Panc1 (cell line): ENCODE data around the gene EPHB2. TPM values are rescaled to one million over a fixed set of nuclear protein-coding genes. Genes with fewer than 3 reads are reported as not detected.

Experiments
- ATAC-seq: fragments of 200-7000 bp; cut with Tn5 transposase; 2 replicates; pipeline ENCODE4 v1.9.1; 2020; ENCODE audit warnings: mild to moderate bottlenecking, moderate library complexity
- BruUV-seq: library from RNA; stranded (reverse); fragments of 400-500 nt; replicated peaks from 2 replicates; lab custom pipeline; 2021; lab: Mats Ljungman, UMichigan
- CTCF ChIA-PET: fragments of 300-600 bp; sonication (Branson Sonifier 250); formaldehyde crosslinking; loops from one replicate; lab custom pipeline; 2022; ENCODE audit warnings: antibody characterized with exemption; lab: Charles Lee
- POLR2A ChIA-PET: fragments of 300-600 bp; sonication (Branson Sonifier 250); formaldehyde crosslinking; loops from one replicate; lab custom pipeline; 2022; ENCODE audit warnings: antibody characterized with exemption; lab: Charles Lee
- DNase-seq: peaks from one replicate; pipeline ENCODE4 v3.0.0-alpha.2; 2010; ENCODE audit warnings: low read depth, low spot score
- H3K27ac ChIP-seq: 2 replicates; pipeline ENCODE4 v1.5.1; 2011; ENCODE audit warnings: mild to moderate bottlenecking, low read length, inconsistent platforms
- H3K27me3 ChIP-seq: fragments of 200-500 bp; sonication (Bioruptor generic); 2 replicates; pipeline ENCODE4 v1.6.0; 2014; ENCODE audit warnings: low read length, inconsistent platforms; ENCODE audit not compliant: control insufficient read depth, insufficient read depth
- H3K36me3 ChIP-seq: fragments of 200-500 bp; sonication (Bioruptor generic); 2 replicates; pipeline ENCODE4 v1.5.1; 2014; ENCODE audit warnings: inconsistent platforms, mild to moderate bottlenecking, low read length, moderate library complexity; ENCODE audit not compliant: control insufficient read depth, insufficient read depth
- H3K4me1 ChIP-seq: 2 replicates; pipeline ENCODE4 v1.5.1; 2011; ENCODE audit warnings: inconsistent platforms, mild to moderate bottlenecking, low read length, moderate library complexity; ENCODE audit not compliant: control insufficient read depth, insufficient read depth
- H3K4me3 ChIP-seq, 2 experiments: 2 replicates each; pipeline ENCODE4 v1.5.1; 2011 to 2012; ENCODE audit warnings: low read depth in 2 of 2, low read length in 2 of 2, mild to moderate bottlenecking in 2 of 2, inconsistent platforms in 1 of 2, moderate library complexity in 1 of 2
- H3K9me3 ChIP-seq: fragments of 200-500 bp; sonication (Bioruptor generic); 2 replicates; pipeline ENCODE4 v1.5.1; 2014; ENCODE audit warnings: low read depth, mild to moderate bottlenecking, inconsistent platforms, low read length, moderate library complexity; ENCODE audit not compliant: control insufficient read depth, insufficient read depth
- CTCF ChIP-seq: fragments of 450-650 bp; IDR thresholded peaks from 2 replicates; pipeline ENCODE4 v1.5.1; 2017; ENCODE audit warnings: mild to moderate bottlenecking
- POLR2AphosphoS5 ChIP-seq: IDR thresholded peaks from 2 replicates; pipeline ENCODE4 v1.6.1; 2012; ENCODE audit warnings: mild to moderate bottlenecking, low read depth, low read length, moderate library complexity
- REST ChIP-seq, 2 experiments: IDR thresholded peaks; 2 replicates each; pipeline ENCODE4 v1.6.1; 2011 to 2012; ENCODE audit warnings: low read depth in 2 of 2, control low read depth in 1 of 2, low read length in 1 of 2, mild to moderate bottlenecking in 1 of 2, moderate library complexity in 1 of 2; ENCODE audit not compliant: insufficient read depth in 1 of 2
- SIN3A ChIP-seq: IDR thresholded peaks from 2 replicates; pipeline ENCODE4 v1.6.1; 2012; ENCODE audit warnings: low read depth, mild to moderate bottlenecking, low read length, moderate library complexity, borderline replicate concordance; ENCODE audit not compliant: insufficient read depth
- TCF7L2 ChIP-seq: IDR thresholded peaks from 2 replicates; pipeline ENCODE4 v1.6.1; 2011; ENCODE audit warnings: mild to moderate bottlenecking, low read depth, low read length, inconsistent platforms
- in situ Hi-C: cut with HindIII; loops from 2 replicates; pipeline ENCODE4 v1.10.0; 2016; ENCODE audit warnings: low sequenced_read_pairs, low pct_unique_long_range_greater_than_20kb
- intact Hi-C: fragments of 100-400 bp; cut with micrococcal nuclease; formaldehyde crosslinking; loops from one replicate; pipeline ENCODE4 v1.10.0; 2022; ENCODE audit not compliant: unreplicated experiment
- total RNA-seq: library from RNA; stranded (reverse); gene quantifications from one replicate; pipeline ENCODE4 v1.2.1, GENCODE V29; 2021; ENCODE audit not compliant: unreplicated experiment

The EPHB2 gene
- total RNA-seq, 1 experiment from 2014 or later, result 29.0 TPM

GRCh38 chr1:22721122-22721873 lies 10.7 kb downstream of the EPHB2 start:
- ATAC-seq, result no peak
- CTCF ChIA-PET, result no interaction called here
- BruUV-seq, result no TSS peak

GRCh38 chr1:22722901-22723550 lies 12.4 kb downstream of the EPHB2 start:
- no peak for DNase-seq
- in situ Hi-C loops, result no loop called here
- Histone ChIP-seq H3K4me3 (no peak overlapping the region), H3K4me1 (no peaks in the 10 kb centered on the region), H3K36me3 (no peaks in the 10 kb centered on the region), H3K27me3 (no peaks in the 10 kb centered on the region), H3K9me3 (no peaks in the 10 kb centered on the region), H3K27ac (no peak overlapping the region)
- ChIA-PET CTCF (no interaction called here), POLR2A (no interaction called here)
- no peak for ATAC-seq
- intact Hi-C loops, result no loop called here
- no TSS peak for BruUV-seq
- TF ChIP-seq TCF7L2, result no peak
- no peak for TF ChIP-seq REST (IDR thresholded peaks at IDR 0.05; ENCODE audit: insufficient read depth in 1 of 2, low read depth in 2 of 2, low read length in 1 of 2)
- no peak for TF ChIP-seq SIN3A
- TF ChIP-seq POLR2AphosphoS5, result no peak

More at GRCh38 chr1:22721122-22721873, 10.7 kb downstream of the EPHB2 start:
- TF ChIP-seq POLR2AphosphoS5 (no peak), REST (IDR thresholded peaks at IDR 0.05; ENCODE audit: insufficient read depth in 1 of 2, low read depth in 2 of 2, low read length in 1 of 2) (no peak), TCF7L2 (no peak), SIN3A (no peak), CTCF (no peak)
- Histone ChIP-seq H3K36me3 (no peaks in the 10 kb centered on the region), H3K27ac (no peak overlapping the region), H3K4me3 (no peak overlapping the region), H3K27me3 (no peaks in the 10 kb centered on the region), H3K4me1 (peaks cover 13% of the 10 kb centered on the region), H3K9me3 (no peaks in the 10 kb centered on the region)
- no peak for DNase-seq
- intact Hi-C loops (no loop called here), in situ Hi-C loops (no loop called here)
- POLR2A ChIA-PET, result no interaction called here
